ENCODE results near the gene LOXL4. TPM values are rescaled to one million over a fixed set of nuclear protein-coding genes. Genes with fewer than 3 reads are reported as not detected.

LOXL4 gene
- total RNA-seq, 1 donor from 2014 or later: 0.26 TPM

GRCh38 chr10:98276311-98276710 lies 8.3 kb upstream of the LOXL4 start:
- no peak for DNase-seq (ENCODE audit: low read depth)

GRCh38 chr10:98274562-98274961 lies 6.6 kb upstream of the LOXL4 start:
- Histone ChIP-seq H3K27me3 (ENCODE audit: control insufficient read depth, insufficient read depth, low read length) (no peaks in the 10 kb centered on the region), H3K36me3 (ENCODE audit: control insufficient read depth, insufficient read depth, low read length) (no peaks in the 10 kb centered on the region), H3K4me3 (ENCODE audit: low read depth, low read length) (no peak overlapping the region)
- FAIRE-seq (no peak), DNase-seq (ENCODE audit: low read depth) (no peak)
- no peak for TF ChIP-seq CTCF (IDR thresholded peaks at IDR 0.05; ENCODE audit: insufficient read depth, low read length, severe bottlenecking)

More at GRCh38 chr10:98276311-98276710, 8.3 kb upstream of the LOXL4 start:
- Histone ChIP-seq H3K4me3 (ENCODE audit: low read depth, low read length) (no peak overlapping the region), H3K27me3 (ENCODE audit: control insufficient read depth, insufficient read depth, low read length) (no peaks in the 10 kb centered on the region), H3K36me3 (ENCODE audit: control insufficient read depth, insufficient read depth, low read length) (no peaks in the 10 kb centered on the region)
- FAIRE-seq: no peak
- no peak for TF ChIP-seq CTCF (IDR thresholded peaks at IDR 0.05; ENCODE audit: insufficient read depth, low read length, severe bottlenecking)

- Histone ChIP-seq H3K4me3 (ENCODE audit: low read depth, low read length) (no peak overlapping the region), H3K27me3 (ENCODE audit: control insufficient read depth, insufficient read depth, low read length) (no peaks in the 10 kb centered on the region), H3K36me3 (ENCODE audit: control insufficient read depth, insufficient read depth, low read length) (no peaks in the 10 kb centered on the region)
- TF ChIP-seq CTCF (IDR thresholded peaks at IDR 0.05; ENCODE audit: insufficient read depth, low read length, severe bottlenecking): no peak
- FAIRE-seq (no peak), DNase-seq (ENCODE audit: low read depth) (no peak)
Measured at GRCh38 chr10:98273057-98273850, 5.3 kb upstream of the LOXL4 start.

- Histone ChIP-seq H3K4me3 (ENCODE audit: low read depth, low read length) (no peak overlapping the region), H3K36me3 (ENCODE audit: control insufficient read depth, insufficient read depth, low read length) (no peaks in the 10 kb centered on the region), H3K27me3 (ENCODE audit: control insufficient read depth, insufficient read depth, low read length) (no peaks in the 10 kb centered on the region)
- DNase-seq (ENCODE audit: low read depth): no peak
- no peak for TF ChIP-seq CTCF (IDR thresholded peaks at IDR 0.05; ENCODE audit: insufficient read depth, low read length, severe bottlenecking)
- FAIRE-seq: no peak
Measured at GRCh38 chr10:98272656-98273055, 4.7 kb upstream of the LOXL4 start.

GRCh38 chr10:98272245-98272644 lies 4.3 kb upstream of the LOXL4 start:
- no peak for DNase-seq (ENCODE audit: low read depth)
- no peak overlapping the region for H3K4me3 ChIP-seq (ENCODE audit: low read depth, low read length)
- FAIRE-seq: no peak
- no peaks in the 10 kb centered on the region for H3K36me3 ChIP-seq (ENCODE audit: control insufficient read depth, insufficient read depth, low read length)
- no peaks in the 10 kb centered on the region for H3K27me3 ChIP-seq (ENCODE audit: control insufficient read depth, insufficient read depth, low read length)
- no peak for TF ChIP-seq CTCF (IDR thresholded peaks at IDR 0.05; ENCODE audit: insufficient read depth, low read length, severe bottlenecking)

- no peak for TF ChIP-seq CTCF (IDR thresholded peaks at IDR 0.05; ENCODE audit: insufficient read depth, low read length, severe bottlenecking)
- no peak for FAIRE-seq
- no peaks in the 10 kb centered on the region for H3K27me3 ChIP-seq (ENCODE audit: control insufficient read depth, insufficient read depth, low read length)
Measured at GRCh38 chr10:98270786-98271185, 2.8 kb upstream of the LOXL4 start.

More at GRCh38 chr10:98270786-98271185, 2.8 kb upstream of the LOXL4 start:
- Histone ChIP-seq H3K4me3 (ENCODE audit: low read depth, low read length) (no peak overlapping the region), H3K36me3 (ENCODE audit: control insufficient read depth, insufficient read depth, low read length) (no peaks in the 10 kb centered on the region)
- no peak for DNase-seq (ENCODE audit: low read depth)
